ENCODE results near the gene C1orf94.

DNA sequence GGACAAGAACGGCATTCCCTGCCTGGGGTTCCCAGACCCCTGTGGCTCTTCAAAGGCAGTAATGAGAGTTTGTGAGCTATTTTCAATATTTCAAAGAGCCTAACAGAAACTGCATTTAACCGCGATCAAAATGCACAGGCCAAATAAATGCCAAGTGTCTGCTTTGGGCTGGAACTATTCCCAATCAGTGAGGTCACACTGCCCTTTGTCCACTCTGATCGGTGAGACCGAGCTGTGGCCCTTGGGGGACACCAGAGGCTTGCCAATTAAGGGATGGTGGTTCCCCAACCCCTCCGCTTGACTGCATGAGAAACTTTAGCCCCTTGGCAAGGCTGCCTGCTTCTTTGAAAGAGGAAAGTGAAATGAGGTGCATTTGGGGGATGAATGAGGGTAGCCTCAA lies 31.9 kb upstream of the C1orf94 start:
- TF ChIP-seq, protein P1, sequence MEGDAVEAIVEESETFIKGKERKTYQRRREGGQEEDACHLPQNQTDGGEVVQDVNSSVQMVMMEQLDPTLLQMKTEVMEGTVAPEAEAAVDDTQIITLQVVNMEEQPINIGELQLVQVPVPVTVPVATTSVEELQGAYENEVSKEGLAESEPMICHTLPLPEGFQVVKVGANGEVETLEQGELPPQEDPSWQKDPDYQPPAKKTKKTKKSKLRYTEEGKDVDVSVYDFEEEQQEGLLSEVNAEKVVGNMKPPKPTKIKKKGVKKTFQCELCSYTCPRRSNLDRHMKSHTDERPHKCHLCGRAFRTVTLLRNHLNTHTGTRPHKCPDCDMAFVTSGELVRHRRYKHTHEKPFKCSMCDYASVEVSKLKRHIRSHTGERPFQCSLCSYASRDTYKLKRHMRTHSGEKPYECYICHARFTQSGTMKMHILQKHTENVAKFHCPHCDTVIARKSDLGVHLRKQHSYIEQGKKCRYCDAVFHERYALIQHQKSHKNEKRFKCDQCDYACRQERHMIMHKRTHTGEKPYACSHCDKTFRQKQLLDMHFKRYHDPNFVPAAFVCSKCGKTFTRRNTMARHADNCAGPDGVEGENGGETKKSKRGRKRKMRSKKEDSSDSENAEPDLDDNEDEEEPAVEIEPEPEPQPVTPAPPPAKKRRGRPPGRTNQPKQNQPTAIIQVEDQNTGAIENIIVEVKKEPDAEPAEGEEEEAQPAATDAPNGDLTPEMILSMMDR (IDR thresholded peaks at IDR 0.05) = no peak
- TF ChIP-seq SIN3A (IDR thresholded peaks at IDR 0.05; ENCODE audit: borderline replicate concordance, insufficient read depth, low read depth, low read length) = no peak
- TF ChIP-seq POLR2AphosphoS5 (IDR thresholded peaks at IDR 0.05; ENCODE audit: low read depth, low read length) = no peak
- TF ChIP-seq TCF7L2 (IDR thresholded peaks at IDR 0.05; ENCODE audit: low read depth, low read length) = no peak
- TF ChIP-seq, protein P2, sequence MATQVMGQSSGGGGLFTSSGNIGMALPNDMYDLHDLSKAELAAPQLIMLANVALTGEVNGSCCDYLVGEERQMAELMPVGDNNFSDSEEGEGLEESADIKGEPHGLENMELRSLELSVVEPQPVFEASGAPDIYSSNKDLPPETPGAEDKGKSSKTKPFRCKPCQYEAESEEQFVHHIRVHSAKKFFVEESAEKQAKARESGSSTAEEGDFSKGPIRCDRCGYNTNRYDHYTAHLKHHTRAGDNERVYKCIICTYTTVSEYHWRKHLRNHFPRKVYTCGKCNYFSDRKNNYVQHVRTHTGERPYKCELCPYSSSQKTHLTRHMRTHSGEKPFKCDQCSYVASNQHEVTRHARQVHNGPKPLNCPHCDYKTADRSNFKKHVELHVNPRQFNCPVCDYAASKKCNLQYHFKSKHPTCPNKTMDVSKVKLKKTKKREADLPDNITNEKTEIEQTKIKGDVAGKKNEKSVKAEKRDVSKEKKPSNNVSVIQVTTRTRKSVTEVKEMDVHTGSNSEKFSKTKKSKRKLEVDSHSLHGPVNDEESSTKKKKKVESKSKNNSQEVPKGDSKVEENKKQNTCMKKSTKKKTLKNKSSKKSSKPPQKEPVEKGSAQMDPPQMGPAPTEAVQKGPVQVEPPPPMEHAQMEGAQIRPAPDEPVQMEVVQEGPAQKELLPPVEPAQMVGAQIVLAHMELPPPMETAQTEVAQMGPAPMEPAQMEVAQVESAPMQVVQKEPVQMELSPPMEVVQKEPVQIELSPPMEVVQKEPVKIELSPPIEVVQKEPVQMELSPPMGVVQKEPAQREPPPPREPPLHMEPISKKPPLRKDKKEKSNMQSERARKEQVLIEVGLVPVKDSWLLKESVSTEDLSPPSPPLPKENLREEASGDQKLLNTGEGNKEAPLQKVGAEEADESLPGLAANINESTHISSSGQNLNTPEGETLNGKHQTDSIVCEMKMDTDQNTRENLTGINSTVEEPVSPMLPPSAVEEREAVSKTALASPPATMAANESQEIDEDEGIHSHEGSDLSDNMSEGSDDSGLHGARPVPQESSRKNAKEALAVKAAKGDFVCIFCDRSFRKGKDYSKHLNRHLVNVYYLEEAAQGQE (IDR thresholded peaks at IDR 0.05; ENCODE audit: insufficient read depth in 1 of 2, low read depth in 2 of 2, low read length in 1 of 2) = no peak
